Right cardiac atrium (tissue), 5 donors: ENCODE results near the gene ZNF333. TPM values are rescaled to one million over a fixed set of nuclear protein-coding genes. Genes with fewer than 3 reads are reported as not detected.
A peak's percentile ranks its signal among the peaks of the same experiment; 100 is the strongest.
"Not testable (repeated sequence)": the region's sequence is repeated elsewhere in the genome, so short reads cannot be mapped to it uniquely, and the experiment has no call there.

Source experiments
- ATAC-seq, 2 donors: fragments of 200-7000 bp; cut with Tn5 transposase; one replicate each; pipeline versions ENCODE4 v1.8.0 to v1.9.1; 2020; ENCODE audit warnings: moderate library complexity in 2 of 2, mild to moderate bottlenecking in 1 of 2
- DNase-seq, 3 donors: peaks; one replicate each; pipeline ENCODE4 v3.0.0-alpha.2; 2020
- H3K27ac ChIP-seq: one replicate; pipeline ENCODE4 v1.5.1; 2013; ENCODE audit warnings: mild to moderate bottlenecking, low read length, control low read depth, moderate library complexity
- H3K27me3 ChIP-seq: one replicate; pipeline ENCODE4 v1.6.1; 2013; ENCODE audit not compliant: control insufficient read depth, insufficient read depth
- H3K4me1 ChIP-seq: one replicate; pipeline ENCODE4 v1.6.1; 2013; ENCODE audit warnings: low read length; ENCODE audit not compliant: control insufficient read depth, insufficient read depth
- H3K4me3 ChIP-seq: one replicate; pipeline ENCODE4 v1.5.1; 2013; ENCODE audit warnings: low read length, control low read depth
- H3K9me3 ChIP-seq: one replicate; pipeline ENCODE4 v1.6.1; 2013; ENCODE audit warnings: low read length; ENCODE audit not compliant: control insufficient read depth
- WGBS: extraction: QIAGEN DNeasy Blood & Tissue Kit; methylation state at CpG from one replicate; pipeline ENCODE4 v1.1.7; 2013; 5-methylcytosine and 5-hydroxymethylcytosine counted together
- intact Hi-C, 4 donors: fragments of 100-400 bp; cut with DNase I; formaldehyde crosslinking; loops; one replicate each; pipeline versions ENCODE4 v1.11.0 to v1.14.0; 2022 to 2023
- polyA plus RNA-seq: library from polyadenylated mRNA; stranded (reverse); fragments of 200-250 nt; gene quantifications from one replicate; pipeline ENCODE4 v1.2.3, GENCODE V29; 2013
- total RNA-seq, 4 donors: library from RNA; stranded (reverse); fragmentation: NEBNext Ultra II Directional; extraction: Animal tissue kit (Norgen Biotek cat#: 25700); gene quantifications; one replicate each; pipeline ENCODE4 v1.2.1, GENCODE V29; 2021
- donor health status: healthy with polysubstance abuse.
- donor health status: DM: no; HTN: yes; CAD: no.
- donor health status: DM: no; HTN: no; CAD: no.
- donor health status: DM: no; HTN: yes; CAD: no; lungs with severe emphysema.
- donor health status: DM: yes; HTN: yes; CAD: no.

The ZNF333 gene
- total and polyA plus RNA-seq, 5 donors: 8.2 to 10.6 (median 9.7) TPM

DNA sequence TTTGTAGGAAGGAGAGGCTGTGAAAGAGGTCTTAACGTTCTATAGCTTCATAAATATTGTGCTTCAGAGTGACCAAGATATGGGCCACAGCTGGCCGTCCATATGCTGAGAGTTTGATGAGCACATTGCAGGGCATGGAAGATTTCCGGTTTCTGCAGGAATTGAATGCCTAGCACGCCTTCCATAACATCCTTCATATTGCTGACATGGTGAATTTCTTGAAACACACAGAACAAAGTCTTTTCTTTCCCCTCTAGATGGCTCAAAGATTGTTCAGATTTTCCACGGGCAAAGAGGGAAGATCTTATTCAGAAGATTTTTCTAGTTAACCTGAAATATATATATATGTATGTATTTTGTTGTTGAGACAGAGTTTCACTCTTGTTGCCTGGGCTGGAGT lies 46.1 kb downstream of the ZNF333 start:
- no peak overlapping the region for H3K27ac ChIP-seq
- H3K4me1 ChIP-seq: no peaks in the 10 kb centered on the region
- intact Hi-C loops: no loop called here
- DNase-seq (no peak), ATAC-seq (no peak)
- no peak overlapping the region for H3K4me3 ChIP-seq
- 69% methylated on average over 5 of the region's 5 CpGs for WGBS
- H3K9me3 ChIP-seq: no peaks in the 10 kb centered on the region
- H3K27me3 ChIP-seq: no peaks in the 10 kb centered on the region

DNA sequence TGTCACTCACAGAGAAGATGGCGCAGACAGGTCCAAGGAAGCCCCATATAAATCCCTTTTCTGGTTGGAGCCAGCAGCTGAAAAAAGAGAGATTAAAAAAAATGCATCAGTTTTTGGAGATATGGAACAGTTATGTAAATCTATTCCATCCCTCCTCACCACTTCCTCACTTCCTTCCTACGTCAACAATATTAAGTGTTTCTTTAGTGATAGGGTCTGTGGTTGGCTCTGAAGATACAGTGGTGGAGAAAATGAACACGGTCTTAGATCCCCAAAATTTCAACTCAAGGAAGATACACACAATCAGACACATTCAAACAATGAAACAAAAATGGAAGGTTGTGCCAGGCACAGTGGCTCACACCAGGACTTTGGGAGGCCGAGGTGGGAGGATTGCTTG lies 57.0 kb downstream of the ZNF333 start:
- intact Hi-C loops: no loop called here
- no peaks in the 10 kb centered on the region for H3K4me1 ChIP-seq
- H3K27me3 ChIP-seq: no peaks in the 10 kb centered on the region
- no peak for DNase-seq
- H3K4me3 ChIP-seq: no peak overlapping the region
- no peak for ATAC-seq
- WGBS: 68% methylated on average over 4 of the region's 4 CpGs
- H3K27ac ChIP-seq: no peak overlapping the region
- H3K9me3 ChIP-seq: no peaks in the 10 kb centered on the region

DNA sequence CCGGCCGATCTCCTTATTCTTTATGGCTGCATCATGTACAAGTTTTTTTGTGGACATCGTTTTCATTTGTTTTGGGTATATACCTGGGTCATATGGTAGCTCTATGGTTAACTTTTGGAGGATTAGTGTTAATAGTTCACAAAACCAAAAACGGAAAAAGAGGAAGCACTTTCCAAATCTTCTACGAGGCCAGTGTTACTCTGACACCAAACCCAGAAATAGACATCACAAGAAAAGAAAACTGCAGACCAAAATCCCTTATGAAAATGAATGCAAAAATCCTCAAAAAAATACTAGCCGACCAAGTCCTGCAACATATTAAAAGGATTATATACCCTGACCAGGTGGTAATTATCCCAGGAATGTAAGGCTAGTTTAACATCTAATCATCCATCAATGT lies 58.8 kb downstream of the ZNF333 start:
- Histone ChIP-seq H3K4me1 (no peaks in the 10 kb centered on the region), H3K27ac (no peak overlapping the region), H3K9me3 (no peaks in the 10 kb centered on the region), H3K4me3 (no peak overlapping the region), H3K27me3 (no peaks in the 10 kb centered on the region)
- intact Hi-C loops: no loop called here
- DNase-seq (no peak), ATAC-seq (no peak)
- WGBS: 73% methylated on average over 6 of the region's 6 CpGs

DNA sequence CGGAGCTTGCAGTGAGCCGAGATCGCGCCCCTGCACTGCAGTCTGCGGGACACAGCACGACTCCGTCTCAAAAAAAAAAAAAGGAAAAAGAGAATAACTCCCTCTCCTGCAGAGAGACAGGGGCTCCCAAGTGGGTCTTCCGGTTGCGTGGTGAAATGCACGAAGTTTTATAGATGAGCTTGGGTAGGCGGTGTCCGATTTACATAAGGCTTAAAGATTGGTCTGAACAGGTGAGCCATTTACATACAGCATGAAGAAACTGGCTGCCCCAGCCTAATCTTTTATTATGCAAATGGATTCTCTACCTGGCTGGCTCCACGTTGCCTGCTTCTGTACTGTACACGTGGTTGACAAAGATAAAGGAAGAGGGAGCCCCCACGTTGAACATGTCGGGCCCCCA lies 69.0 kb downstream of the ZNF333 start:
- Histone ChIP-seq H3K27me3 (no peaks in the 10 kb centered on the region), H3K4me1 (no peaks in the 10 kb centered on the region), H3K27ac (no peak overlapping the region), H3K4me3 (no peak overlapping the region), H3K9me3 (no peaks in the 10 kb centered on the region)
- DNase-seq (no peak), ATAC-seq (no peak)
- intact Hi-C loops: no loop called here
- WGBS: 39% methylated on average over 16 of the region's 16 CpGs

DNA sequence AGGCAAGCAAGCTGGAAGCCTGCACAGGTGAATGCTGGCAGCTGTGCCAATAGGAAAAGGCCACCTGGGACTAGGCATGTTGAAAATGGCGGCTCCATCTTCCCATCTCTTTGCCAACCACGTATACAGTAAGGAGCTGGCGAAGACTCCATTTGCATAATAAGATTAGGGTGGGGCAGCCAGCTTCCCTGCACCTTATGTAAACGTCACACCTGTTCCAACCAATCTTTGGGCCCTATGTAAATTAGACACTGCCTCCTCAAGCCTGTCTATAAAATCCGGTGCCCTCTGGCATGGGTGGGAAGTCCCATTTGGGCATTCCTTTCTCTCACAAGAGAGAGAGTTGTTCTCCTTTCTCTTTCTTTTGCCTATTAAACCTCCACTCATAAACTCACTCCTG lies 71.8 kb downstream of the ZNF333 start:
- Histone ChIP-seq H3K9me3 (no peaks in the 10 kb centered on the region), H3K27me3 (no peaks in the 10 kb centered on the region), H3K27ac (no peak overlapping the region), H3K4me3 (no peak overlapping the region), H3K4me1 (no peaks in the 10 kb centered on the region)
- DNase-seq: no peak
- WGBS: 61% methylated on average over 5 of the region's 5 CpGs
- intact Hi-C loops: no loop called here
- no peak for ATAC-seq

- H3K4me1 ChIP-seq: no peaks in the 10 kb centered on the region
- no peaks in the 10 kb centered on the region for H3K9me3 ChIP-seq
- no peak overlapping the region for H3K27ac ChIP-seq
- H3K27me3 ChIP-seq: no peaks in the 10 kb centered on the region
- H3K4me3 ChIP-seq: no peak overlapping the region
- intact Hi-C loops: no loop called here
- ATAC-seq (no peak), DNase-seq (no peak)
- WGBS: 78% methylated on average over 2 of the region's 2 CpGs
Observed at GRCh38 chr19:14762111-14762510, 72.3 kb downstream of the ZNF333 start.

- 71% methylated on average over 4 of the region's 4 CpGs for WGBS
- no peaks in the 10 kb centered on the region for H3K27me3 ChIP-seq
- no peaks in the 10 kb centered on the region for H3K9me3 ChIP-seq
- no peak overlapping the region for H3K27ac ChIP-seq
- ATAC-seq: no peak
- no peak overlapping the region for H3K4me3 ChIP-seq
- H3K4me1 ChIP-seq: no peaks in the 10 kb centered on the region
- no peak for DNase-seq
- intact Hi-C loops: no loop called here
Observed at GRCh38 chr19:14763497-14764145, 73.8 kb downstream of the ZNF333 start.

- intact Hi-C loops: no loop called here
Observed at GRCh38 chr19:14764401-14764800, 74.6 kb downstream of the ZNF333 start.

DNA sequence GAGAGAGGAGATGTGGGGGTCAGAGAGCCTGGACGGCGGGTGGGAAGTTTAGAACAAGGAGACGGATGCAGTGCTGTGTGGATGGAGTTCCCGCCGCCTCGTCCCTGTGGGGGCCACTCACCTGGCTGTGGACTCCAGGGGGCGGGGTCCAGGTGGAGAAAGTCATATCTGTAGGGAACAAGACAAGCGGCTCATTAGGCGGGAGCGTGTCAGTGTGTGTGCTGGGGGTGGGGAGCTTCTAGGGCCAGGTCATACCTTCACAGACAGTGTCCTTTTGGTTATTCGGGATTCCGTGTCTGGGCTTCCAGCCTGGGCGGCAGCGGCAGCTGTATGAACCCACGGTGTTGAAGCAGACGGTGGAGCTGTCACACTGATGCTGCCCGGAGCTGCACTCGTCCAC lies 75.6 kb downstream of the ZNF333 start:
- 89% methylated on average over 8 of the region's 18 CpGs for WGBS
- intact Hi-C loops, H3K27me3 ChIP-seq, H3K27ac ChIP-seq, DNase-seq, H3K4me3 ChIP-seq, H3K9me3 ChIP-seq, H3K4me1 ChIP-seq: not testable (repeated sequence)
- ATAC-seq: peak in 1 of 2 donors; percentile 35

More at GRCh38 chr19:14764401-14764800, 74.6 kb downstream of the ZNF333 start:
- Histone ChIP-seq H3K4me1 (no peaks in the 10 kb centered on the region), H3K27ac (no peak overlapping the region), H3K27me3 (no peaks in the 10 kb centered on the region), H3K4me3 (no peak overlapping the region), H3K9me3 (no peaks in the 10 kb centered on the region)
- DNase-seq: no peak
- WGBS: 92% methylated on average over 9 of the region's 9 CpGs
- no peak for ATAC-seq

GRCh38 chr19:14765841-14766240 lies 76.0 kb downstream of the ZNF333 start:
- DNase-seq, H3K4me3 ChIP-seq, H3K27me3 ChIP-seq, H3K4me1 ChIP-seq, H3K9me3 ChIP-seq, H3K27ac ChIP-seq, ATAC-seq, intact Hi-C loops: not testable (repeated sequence)
- 83% methylated on average over 15 of the region's 15 CpGs for WGBS

DNA sequence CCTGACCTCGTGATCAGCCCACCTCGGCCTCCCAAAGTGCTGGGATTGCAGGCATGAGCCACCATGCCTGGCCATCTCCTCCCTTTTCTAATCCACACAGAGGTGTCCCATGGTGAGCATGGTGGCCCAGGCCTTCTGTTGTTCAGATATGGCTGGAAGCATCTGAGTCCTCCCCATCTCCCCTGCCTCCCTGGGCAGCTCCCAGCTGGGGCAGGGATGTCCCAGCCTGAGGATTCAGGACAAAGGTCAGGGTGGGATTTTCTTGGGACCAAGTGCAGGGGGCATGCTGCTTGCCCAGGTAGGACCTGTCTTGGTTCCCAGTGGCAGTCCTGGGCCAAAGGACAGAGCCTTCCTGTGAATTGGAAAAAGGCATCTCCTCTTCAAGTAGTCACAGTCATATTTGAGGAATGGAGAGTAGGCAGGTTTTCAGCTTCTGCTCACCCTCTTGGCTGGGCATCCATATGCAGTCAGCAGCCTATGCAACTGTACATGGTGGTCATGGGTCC lies 77.7 kb downstream of the ZNF333 start:
- Histone ChIP-seq H3K4me3 (no peak overlapping the region), H3K4me1 (no peaks in the 10 kb centered on the region), H3K9me3 (no peaks in the 10 kb centered on the region), H3K27me3 (no peaks in the 10 kb centered on the region), H3K27ac (no peak overlapping the region)
- intact Hi-C loops: no loop called here
- DNase-seq (no peak), ATAC-seq (no peak)
- 80% methylated on average over 2 of the region's 2 CpGs for WGBS

DNA sequence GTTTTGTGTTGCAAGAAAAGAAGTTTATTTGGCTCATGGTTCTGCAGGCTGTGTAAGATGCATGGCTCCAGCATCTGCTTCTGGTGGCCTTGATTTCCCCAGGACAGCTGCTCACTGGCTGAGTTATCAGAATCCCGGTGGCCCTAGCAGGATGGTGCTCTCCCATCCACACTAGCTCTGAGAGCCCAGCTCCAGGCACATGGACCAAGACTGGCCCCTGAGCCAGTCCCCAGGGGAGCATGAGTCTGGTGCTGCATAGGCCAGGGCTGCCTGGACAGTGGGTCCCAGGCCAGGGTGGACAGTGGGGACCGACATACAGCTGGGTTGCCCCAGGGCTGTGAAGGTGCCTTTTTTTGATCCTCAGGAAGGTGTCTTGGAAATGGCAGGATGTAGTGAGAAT lies 78.2 kb downstream of the ZNF333 start:
- no peaks in the 10 kb centered on the region for H3K9me3 ChIP-seq
- H3K27ac ChIP-seq: no peak overlapping the region
- no peak for DNase-seq
- H3K4me1 ChIP-seq: no peaks in the 10 kb centered on the region
- intact Hi-C loops: no loop called here
- no peak for ATAC-seq
- WGBS: 79% methylated on average over 2 of the region's 2 CpGs
- H3K27me3 ChIP-seq: no peaks in the 10 kb centered on the region
- H3K4me3 ChIP-seq: no peak overlapping the region
